HG03064 (cell line): ENCODE results near the gene EVA1A.

ENCODE experiments used
- ATAC-seq: cut with Tn5 transposase; IDR thresholded peaks from one replicate; pipeline ENCODE4 v1.9.1; 2021; ENCODE audit warnings: low read depth; ENCODE audit not compliant: unreplicated experiment

Gene EVA1A

DNA sequence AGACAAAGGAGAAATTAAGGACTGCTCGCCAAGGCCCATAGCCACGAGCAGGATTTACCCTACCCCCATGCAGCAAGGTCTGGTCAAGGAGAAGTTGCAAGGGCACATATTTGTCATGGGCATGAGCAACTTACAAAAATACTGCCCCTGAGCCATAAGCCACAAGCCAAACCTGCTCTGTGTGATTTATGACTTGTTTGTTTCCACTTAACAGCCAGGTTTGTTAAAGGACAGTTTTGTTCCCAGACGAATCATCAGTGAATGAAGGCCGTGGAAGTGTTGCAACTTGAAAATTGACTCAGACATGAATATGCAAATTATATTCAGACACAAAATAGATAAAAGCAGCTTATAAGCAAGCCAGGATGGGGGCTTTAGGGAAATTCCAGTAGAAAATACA, 31.3 kb upstream of the EVA1A start:
- no peak for ATAC-seq

DNA sequence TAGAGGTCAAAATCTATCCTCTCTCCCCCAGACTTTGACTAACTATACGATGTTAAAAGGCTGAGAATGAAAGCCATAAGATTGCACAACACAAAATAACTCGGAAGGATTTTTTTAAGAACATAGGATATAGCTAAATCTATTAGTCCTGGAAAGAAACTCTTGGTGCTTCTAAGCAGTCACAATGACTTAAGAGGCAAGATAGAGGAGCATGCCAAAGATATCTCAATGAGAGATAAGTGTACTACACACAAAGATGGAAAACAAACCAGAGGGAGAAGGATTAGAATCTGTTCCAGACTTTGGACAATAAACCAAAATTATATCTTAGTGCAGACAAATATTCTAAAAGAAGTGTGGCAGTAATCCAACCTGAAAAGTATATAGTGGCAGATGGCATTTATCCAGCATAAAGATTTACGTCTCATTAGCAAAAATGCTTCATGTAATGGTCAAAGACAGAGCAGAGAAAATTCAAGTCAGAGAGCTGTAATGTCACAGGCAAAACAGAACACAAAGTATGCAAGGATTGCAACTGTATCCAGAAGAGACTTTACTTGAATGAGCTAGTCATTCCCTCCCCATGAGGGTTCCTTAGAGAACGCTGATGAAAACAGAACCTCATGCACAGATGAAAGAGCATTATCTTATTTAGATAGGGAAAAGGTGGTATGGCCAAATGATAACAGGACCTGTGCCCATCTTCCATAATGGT, 28.8 kb upstream of the EVA1A start:
- ATAC-seq, result no peak

DNA sequence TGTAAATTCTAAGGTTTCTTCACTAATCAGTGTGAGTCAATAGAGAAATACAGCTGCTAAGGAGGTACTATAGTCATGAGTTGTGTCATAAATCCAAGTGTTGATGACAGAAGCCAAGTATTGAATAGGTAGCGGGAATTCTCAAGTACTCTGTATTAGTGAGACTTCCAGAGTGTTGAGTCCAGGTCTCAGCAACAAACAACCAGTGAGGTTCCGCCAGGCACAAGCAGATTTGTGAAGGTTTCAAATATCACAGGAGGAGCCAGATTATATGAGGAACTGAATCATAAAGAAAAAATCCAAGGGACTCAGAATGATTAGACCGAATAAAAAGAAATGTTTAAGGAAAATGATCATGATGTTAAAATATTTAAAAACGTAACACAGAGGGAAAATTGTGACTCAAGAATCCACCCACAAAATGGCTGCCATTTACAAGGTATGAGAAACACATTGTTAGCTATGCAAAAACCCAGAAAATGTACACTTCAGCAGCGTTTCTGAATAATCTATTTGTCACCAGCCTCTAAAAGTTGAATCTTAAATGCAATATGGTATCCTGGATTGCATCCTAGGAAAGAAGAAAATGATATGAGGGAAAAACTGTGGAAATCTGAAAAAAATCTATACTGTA, 27.3 kb upstream of the EVA1A start:
- ATAC-seq, result no peak

DNA sequence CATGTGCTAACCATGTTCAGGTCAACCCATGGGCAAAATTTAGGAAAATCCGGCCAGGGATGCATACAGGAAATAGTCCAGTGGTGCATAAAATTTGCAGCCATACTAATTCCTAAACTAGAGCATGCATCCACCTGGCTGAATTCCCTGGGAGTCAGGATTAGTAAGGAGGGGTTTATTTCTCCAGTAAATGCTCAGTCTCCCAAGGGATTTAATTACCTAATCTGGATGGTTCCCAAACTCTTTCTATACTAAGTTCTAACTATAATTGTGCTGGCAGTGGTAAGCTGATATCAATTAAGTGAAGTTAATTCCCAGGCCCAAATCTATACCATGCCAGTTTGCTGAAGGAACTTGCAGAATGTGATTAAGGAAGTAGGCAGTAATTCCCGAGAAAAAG, 26.2 kb upstream of the EVA1A start:
- ATAC-seq, result no peak

DNA sequence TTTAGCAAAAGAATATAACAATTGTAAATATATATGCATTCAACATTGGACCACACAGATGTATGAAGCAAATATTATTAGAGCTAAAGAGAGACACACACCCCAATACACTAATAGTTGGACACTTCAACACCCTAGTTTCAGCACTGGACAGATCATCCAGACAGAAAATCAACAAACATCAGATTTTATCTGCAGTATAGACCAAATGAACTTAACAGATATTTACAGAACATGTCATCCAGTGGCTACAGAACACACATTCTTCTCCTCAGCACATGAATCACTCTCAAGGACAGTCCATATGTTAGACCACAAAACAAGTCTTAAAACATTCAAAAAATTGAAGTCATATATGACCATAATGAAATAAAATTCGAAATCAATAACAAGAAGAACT, 22.1 kb upstream of the EVA1A start:
- no peak for ATAC-seq

DNA sequence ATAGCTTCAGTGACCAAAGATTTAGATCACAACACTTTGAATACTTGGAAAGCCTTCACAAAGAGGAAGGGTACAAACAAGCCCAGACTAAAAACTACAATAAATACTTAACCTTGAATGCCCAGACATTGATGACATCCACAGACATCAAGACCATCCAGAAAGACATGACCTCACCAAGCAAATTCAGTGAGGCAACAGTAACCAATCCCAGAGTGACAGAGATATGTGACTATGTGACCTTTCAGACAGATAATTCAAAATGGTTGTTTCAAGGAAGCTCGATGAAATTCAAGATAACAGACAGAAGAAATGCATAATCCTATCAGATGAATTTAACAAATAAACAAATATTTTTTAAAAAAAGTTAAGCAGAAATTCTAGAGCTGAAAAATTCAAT, 19.9 kb upstream of the EVA1A start:
- ATAC-seq, result no peak

DNA sequence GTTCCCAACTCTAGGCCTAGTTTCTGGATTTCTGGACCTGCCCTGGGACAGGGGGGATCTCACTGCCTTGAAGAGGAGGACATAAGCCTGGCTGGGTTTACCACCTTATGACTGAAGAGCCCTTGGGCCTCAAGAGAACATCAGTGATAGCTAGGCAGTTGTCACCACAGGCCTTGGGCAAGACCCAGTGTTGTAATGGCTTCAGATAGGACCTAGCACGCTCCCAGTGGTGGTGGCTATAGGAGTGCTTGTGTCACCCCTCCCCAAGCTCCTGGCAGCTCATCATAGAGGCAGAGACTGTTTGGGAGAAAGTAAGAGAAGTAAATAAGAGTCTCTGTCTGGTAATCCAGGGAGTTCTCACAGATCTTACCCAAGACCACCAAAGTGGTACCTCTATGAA, 19.4 kb upstream of the EVA1A start:
- no peak for ATAC-seq

DNA sequence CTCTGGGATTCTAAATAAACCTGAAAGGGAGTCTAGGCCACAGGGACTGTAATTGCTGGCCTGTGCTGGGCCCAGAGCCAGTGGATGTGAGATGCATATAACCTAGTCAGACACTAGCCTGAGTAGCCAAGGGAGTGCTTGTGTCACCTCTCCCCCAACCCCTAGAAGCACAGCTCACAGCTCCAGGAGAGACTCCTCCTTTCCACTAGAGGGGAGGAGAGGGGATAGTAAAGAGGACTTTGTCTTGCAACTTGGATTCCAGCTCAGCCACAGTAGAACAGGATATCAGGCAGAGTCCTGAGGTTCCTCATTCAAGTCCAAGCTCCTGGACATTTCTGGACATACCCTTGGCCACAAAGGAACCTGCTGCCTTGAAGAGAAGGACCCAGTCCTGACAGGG, 18.4 kb upstream of the EVA1A start:
- no peak for ATAC-seq

DNA sequence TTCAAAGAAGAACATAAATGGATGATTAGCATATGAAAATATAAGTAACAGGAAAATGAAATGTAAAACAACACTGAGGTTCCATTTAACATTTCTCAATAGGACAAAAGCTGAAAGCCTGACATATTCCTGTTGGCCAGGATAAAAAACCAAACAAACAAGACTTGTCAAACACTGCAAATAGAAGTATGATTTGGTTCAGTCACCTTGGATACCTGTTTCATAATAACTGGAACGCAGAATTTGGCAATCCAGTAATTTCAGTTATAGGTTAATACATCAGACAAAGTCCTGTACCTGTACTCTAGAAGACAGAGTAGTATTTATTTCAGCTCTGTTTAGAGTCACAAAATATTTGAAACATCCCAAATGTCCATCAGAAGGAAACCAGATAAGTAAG, 16.5 kb upstream of the EVA1A start:
- ATAC-seq, result no peak

DNA sequence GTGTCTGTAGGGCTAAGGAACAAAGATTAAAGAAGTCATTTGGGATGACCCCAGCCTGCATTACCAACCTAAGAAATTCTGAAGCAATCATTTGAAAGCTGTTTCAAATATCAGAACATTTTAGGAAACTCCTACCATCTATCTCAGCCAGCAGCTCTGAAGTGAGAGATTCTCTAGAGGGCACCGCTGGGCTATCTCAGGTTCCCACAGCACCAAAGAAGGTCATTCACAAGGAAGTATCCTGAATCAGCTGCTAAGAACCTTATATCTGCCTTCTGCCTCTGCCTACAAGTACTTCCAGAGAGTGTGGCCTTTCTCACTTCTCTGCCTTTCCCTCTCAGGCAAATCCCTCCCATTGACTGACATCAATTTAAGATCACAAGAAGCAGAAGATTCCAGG, 13.4 kb upstream of the EVA1A start:
- no peak for ATAC-seq

DNA sequence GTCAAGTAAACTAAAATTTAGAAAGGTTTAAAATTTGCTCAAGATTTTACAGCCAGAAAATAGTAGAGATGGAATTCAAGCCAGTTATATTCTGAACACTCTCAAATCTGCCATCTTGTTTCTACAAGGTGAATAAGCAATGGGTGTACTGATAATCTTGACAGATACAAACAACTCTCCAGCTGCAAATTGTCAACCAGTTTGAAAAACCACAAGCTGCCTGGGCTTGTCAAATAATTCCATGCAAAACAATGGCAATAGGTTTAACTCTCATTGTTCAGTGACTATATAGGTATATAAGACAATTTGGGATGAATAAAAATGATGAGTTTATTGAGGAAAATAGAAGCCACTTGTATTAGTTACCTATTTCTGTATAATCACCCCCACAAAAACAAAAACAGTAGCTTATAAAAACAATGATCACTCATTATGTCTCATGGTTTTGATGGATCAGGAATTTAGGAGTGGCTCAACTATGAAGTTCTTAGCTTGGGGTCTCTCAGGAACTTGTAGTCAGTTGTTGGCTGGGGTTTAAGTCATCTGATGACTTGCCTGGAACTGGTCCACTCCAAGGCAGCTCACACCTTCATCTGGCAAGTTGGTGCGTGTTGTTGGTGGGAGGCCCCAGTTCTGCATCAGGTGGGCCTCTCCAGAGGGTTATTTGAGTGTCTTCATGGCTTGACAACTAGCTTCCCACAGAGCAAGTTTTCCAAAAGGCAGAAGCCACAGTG, 12.6 kb upstream of the EVA1A start:
- ATAC-seq, result no peak

DNA sequence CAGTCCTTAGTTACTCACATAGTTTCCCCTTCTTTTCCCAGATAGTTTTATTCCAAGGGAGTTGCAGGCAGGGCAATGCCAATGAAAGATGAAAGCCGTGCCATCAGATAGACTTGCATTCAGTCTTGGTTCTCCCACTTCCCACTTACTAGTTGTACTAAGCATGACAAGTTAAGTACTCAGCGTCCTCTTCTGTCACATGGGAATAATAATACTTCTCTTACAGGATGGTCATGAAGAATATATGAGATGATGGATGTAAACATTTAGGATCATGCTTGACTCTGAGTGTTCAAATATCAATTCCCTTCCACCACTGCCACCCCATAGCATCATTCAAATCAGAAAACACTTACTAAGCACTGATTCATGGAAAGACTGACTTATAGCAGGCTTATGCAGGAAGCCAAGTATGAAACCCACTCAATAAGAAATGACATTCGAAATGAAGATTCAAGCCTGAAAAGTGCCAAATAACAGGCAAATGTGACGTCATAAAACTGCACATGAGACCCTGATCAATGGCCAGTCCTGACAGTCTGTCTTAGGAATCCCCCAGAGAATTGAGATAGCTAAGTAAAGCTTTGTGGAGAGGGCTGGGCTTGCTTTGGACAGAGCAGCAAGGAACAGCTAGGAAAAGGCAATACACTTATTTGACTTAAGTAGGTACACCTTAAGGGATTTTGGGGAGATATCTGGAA, 11.1 kb upstream of the EVA1A start:
- no peak for ATAC-seq

DNA sequence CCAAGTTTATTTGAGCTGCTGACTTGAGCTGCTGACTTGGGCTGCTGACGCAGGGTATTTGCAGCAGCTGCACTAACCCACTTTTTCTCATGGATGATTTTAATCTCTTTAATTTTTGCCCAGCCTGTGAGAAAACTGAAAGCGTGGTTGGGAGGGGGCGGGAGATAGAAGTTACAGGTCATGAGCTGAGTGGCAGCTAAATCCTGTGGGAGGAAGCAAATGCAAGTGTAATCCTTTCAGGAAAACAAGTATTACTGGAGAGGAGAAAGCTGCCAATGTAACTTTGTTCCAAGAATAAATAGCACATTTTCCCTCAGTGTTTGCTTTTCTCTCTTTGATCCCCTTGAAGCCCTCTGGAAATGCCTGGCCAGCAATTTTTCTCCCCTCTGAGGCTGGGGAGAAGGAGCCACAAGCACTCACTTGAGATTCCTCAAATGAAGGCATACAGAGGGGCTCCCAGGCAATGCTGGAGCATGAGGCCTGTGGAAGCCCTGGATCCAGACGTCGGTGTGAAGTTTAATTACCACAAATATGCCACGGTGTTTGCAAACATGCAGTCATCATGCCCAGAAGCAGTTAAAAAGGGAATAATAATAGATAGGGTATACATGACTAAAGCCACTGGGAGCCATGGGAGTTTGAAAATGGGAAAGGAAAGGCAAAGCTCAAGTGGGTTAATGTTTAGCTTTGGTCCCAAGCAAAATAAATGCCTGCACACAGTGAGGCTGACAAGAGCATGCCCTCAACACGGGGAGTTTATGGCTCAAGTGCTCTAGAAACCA, 10.4 kb upstream of the EVA1A start:
- no peak for ATAC-seq

DNA sequence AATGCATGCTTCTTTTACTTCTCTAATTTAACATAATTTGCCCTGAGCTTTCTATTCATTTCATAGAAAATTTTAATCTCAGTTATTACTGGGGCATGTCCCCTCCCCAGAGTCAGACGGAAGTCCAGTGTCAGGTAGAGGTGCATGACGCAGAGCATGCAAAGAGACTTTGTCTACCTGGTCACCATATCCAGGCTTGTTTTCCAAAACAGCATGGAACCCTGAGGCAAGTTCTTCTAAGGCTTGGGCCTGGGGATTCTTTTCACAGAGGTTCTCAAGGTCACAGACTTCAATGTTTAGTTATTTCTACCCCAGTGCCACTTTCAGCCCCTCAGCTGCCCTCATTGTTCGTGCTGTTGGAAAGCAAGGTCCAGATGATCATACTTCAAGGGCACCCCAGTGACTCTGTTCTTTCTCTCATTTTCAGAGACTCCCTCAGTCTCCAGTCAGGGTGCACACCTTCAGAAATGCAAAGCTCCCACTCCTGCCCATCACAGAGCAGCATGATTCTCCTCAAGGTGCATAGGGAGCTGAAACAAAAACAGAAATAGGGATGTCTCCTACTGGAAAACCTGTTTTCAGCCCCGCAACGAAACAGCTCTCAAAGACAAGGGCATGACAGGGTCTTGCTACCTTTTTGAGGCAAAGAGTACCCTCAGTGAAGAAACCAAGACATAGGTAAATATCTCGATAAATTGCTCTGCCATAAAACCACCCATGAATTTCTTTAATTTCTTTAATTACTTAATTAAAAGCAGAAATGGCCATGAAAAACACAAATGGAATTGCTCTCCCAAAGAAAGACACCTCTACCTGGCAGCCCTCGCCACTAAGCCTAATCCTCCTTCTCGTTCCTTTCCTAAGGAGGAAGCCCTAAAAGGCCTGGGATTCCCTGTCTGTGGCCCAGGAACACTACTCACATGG, 9.5 kb upstream of the EVA1A start:
- ATAC-seq, result no peak

DNA sequence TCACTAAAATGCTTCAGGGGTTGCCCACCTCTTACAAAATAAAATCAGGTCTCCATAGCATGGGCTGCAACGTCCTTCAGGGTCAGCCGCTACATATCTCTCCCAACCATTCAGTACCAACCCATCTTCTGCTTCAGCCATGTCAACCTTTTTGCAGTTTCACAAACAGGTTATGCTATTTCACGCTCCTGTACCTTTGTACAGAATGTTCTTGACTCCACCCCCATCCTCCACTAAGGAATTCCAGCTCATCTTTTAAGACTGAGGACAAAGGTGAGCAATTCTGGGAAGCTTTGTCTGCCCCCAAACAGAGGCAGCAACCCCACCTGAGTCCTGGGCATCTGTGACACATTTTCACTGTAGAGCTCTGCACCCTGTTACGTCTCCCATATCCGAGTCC, 8.8 kb upstream of the EVA1A start:
- ATAC-seq, result no peak

DNA sequence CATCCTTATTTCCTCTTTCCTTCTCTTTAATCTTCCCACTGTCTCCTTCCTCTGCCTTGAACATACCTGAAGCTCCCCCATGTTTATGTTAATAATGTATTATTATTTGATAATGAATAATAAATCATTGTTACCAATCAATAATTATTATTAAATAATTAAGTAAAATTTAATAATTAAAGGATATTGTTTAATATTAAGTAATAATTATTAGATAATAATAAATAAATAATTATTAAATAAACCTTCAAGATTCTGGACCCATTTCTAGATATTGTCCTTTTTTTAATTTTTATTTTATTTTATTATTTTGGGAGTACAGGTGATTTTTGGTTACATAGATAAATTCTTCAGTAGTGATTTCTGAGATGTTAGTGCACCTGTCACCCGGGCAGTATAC, 7.4 kb upstream of the EVA1A start:
- ATAC-seq, result no peak

DNA sequence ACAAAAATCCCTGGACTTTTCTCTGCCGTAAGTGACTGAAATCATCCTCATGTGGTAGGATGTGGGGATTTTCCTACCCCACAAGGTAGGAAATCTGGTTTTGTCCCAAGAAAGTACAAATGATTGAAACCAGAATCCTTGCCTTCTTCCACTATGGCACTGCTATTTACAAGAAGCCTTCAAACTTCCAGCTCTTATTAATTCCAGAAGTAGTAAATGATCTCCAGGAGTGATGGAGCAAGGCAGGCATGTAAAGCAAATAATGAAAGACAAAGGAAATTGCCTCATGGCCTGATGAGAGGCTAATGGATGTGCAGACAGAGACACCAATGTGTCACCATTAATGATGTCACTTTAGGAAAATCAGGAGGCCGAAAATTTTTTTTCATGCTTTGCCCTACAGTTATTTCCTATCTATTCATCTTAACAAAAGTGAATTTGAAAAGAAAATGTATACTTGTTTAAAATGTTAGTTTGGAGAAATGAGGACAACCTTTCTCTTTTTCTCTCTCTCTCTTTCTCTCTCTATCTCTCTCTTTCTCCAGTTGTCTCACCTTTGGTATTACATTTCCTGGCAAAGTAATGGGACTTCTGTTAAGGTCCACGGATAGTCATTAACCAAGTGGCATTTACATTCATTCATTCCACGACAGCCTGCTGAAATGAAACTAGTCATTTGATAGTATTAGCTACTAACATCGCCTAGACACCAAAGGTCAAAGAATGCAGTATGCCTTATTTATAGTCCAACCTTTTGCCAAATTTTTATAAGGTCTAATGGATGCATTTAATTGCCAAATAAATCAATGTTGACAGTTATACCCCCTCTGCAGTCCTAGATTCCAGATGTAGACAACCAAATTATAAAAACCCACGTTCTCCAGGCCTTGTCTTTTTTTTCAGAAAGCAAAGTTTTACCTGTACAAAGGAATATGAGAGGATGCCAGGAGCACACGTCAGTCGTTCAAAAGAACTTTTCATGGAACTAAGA, 5.0 kb upstream of the EVA1A start:
- no peak for ATAC-seq

DNA sequence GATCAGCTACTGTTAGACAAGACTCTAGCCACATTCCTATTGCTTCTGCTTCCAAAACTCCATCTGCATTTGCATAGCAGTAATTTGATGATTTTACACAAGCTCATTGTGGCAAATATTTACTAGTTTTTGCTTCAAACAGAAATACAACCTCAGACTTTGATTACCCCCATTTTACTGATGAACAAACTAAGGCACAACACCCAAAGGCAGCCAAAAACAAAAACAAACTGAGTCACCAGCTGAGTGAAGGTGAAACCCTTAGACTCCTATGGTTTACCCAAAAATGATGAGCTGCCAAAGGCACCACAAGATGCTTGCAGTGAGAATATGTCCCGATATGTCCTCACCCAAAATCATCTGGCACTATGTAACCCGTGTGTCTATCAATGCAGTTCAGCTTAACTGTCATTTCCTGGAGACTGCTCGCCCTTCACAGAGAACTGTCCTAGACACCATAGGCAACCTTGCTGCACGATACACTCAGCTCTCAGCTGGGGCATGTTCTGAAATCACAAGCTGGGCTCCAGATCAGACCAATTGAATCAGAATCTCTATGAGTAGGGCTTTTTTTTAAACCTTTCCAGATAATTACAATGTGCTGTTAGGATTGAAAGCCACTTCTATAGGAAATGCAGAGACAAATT, 4.1 kb upstream of the EVA1A start:
- no peak for ATAC-seq
